Heart left ventricle (tissue), 13 donors: Measurements from ENCODE around the gene PTPRM.

Experiments used
- CTCF ChIP-seq, 12 donors: fragments of 200-600 bp; sonication (generic) in 4 of 12; IDR thresholded peaks; one replicate each; pipeline versions ENCODE4 v1.5.0 to v1.8.0; 2018 to 2022; ENCODE audit warnings: antibody characterized with exemption in 12 of 12, mild to moderate bottlenecking in 5 of 12
- POLR2A ChIP-seq, 2 donors: fragments of 450-650 bp; IDR thresholded peaks; one replicate each; pipeline ENCODE4 v1.6.1; 2017; ENCODE audit warnings: antibody characterized with exemption in 2 of 2, mild to moderate bottlenecking in 2 of 2, moderate library complexity in 2 of 2
- donor health status: ischemic (EF 13 %, LVEDD 7.1; RV severe dilation, severe dysfunction).
- donor health status: DM: no; HTN: yes; CAD: no.
- donor health status: DM: no; HTN: no; CAD: no.
- donor health status: ischemic (EF 25% LVEDD 6.9; RV normal size, moderate dysfunction).
- donor health status: ischemic (EF 25% LVEDD 5.7; RV mildly dilated, moderate dysfunction).
- donor health status: ischemic (EF 35%, LVEDD 5.7; RV mildly dilated, moderate dysfunction).
- donor health status: nonischemic (EF 11% LVEDD 7.7; RV severe dilation, severe dysfunction).
- donor health status: DM: yes; HTN: yes; CAD: no.
- donor health status: PGD.
- donor health status: ischemic (EF 29% LVEDD 5.4; RV normal size, mild dysfunction).
- donor health status: nonischemic (EF 23%, LVEDD 6.1; RV moderate dilation, normal function).

DNA sequence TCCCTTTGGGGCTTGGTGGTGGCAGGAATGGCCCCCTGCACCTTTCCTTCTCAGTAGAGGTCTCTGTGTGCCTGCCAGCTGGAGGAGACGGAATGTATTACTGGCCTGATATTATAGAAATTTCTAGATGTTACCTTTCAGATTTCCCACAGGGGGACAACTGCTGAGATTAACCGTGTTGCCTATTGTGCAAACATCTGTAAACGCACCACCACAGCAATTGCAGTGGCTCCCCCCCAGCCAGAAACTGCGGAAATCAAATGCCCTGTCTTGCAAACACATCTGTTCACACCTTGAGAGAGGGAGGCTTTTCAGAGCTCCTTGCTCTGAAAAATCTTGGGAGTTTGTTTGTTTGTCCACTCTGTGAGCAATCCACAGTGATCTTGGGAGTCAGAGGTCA is 772.1 kb downstream of the PTPRM start:
- TF ChIP-seq CTCF (IDR thresholded peaks at IDR 0.05) (no peak), POLR2A (IDR thresholded peaks at IDR 0.05) (no peak)
